ENCODE data around the gene NFYB.
A peak's percentile ranks its signal among the peaks of the same experiment; 100 is the strongest.
"Not testable (repeated sequence)": the region's sequence is repeated elsewhere in the genome, so short reads cannot be mapped to it uniquely, and the experiment has no call there.

The NFYB gene

DNA sequence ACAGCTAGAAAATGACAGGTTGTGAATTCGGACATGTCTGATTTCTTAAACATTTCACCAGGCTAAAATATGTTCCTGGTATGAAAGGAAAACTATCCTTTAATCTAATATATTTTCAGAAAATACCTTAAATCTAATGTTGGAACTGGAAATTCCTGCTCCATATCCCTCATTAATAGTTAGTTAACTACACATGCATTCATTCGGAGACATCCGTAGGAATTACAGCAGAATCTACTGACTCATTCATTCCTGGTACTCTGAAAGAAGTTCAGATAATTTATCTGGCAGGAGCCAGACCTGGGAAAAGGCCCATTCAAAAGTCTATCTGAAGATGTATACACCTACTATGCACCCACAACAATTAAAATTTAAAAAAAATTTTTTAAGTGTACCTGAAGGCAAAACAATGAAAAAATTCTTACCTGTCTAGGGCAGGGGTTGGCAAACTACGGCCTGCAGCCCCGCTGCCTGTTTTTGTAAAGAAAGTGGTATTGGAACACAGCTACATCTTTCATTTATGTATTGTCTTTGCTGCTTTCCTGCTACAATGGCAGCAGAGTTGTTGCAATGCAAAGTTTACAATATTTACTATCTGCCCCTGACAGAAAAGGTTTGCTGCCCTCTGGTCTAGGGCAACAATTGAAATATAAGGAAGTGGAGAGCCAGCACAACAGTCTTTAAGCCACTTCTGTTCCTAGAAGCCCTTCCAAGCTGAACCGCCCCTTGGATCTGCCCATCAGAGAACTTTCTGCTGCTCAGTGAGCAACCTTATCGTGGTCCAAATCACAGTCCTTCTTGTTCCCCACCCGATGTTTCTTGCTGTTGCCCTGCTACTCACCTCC is 17.9 kb upstream of the NFYB start:
- DNase-seq, result no peak

DNA sequence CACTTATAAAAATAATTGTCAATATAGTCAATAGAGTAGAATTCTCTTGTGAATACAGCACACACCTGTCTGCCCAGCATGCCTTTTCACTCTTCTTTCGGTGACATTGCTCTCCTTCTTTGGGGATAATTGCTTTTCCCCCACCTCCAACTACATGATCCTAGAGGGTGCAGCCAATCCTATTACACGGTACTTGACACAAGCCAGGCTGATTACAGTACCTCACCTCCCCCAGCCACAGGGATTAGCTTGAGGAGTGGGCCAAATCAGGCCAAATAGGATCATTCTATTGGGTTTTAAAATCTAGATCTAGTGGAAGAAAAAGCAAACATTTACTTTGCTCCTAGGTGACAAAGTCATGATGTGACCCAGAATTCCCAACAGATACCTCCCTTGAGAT is 16.8 kb upstream of the NFYB start:
- DNase-seq, result peak; percentile 52 to 58

DNA sequence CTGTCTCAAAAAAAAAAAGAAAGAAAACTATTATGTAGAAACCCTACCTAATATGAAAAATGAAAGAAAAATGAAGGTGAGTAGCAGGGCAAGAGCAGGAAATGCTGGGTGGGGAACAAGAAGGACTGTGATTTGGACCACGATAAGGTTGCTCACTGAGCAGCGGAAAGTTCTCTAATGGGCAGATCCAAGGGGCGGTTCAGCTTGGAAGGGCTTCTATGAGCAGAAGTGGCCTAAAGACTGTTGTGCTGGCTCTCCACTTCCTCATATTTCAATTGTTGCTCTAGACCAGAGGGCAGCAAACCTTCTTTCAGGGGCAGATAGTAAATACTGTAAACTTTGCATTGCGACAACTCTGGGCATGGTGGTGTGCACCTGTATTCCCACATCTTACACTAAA is 16.3 kb upstream of the NFYB start:
- peak; percentile 63 to 67 for DNase-seq

DNA sequence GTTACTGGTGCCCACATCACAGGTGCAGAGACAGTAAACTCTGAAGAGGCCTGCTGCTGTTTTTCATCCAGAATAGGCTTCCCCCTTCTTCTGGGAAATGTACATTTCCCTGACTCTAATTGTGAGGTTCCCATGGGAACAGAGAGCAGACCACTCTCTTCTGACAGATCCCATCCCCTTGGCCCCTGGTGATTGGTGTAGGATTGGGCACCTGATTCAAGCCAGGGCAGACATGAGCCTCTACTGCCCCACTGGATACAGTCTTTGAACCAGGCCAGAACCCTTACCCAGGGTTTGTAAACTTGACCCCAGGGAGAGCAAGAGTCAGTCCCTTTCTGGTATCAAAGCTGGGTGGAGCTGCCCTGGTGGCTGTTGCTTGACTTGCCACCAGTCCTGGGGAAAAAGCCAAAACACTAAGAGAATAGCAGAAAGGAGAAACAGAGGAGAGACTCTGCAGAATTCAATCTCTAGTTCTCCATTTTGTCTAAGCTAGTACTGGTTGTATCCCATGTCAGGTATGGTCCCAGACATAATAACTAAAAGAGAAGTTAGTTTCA is 14.8 kb upstream of the NFYB start:
- no peak for DNase-seq

DNA sequence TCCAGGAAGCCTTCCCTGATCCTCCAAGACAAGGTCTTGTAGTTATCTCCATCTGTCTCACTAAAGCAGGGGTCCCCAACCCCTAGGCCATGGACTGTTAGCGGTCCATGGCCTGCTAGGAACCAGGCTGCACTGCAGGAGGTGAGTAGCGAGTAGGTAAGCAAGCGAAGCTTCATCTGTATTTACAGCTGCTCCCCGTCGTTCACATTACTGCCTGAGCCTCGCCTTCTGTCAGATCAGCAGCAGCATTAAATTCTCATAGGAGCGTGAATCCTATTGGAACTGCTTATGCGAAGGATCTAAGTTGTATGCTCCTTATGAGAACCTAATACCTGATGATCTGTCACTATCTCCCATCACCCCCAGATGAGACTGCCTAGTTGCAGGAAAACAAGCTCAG is 12.4 kb upstream of the NFYB start:
- DNase-seq, result no peak

DNA sequence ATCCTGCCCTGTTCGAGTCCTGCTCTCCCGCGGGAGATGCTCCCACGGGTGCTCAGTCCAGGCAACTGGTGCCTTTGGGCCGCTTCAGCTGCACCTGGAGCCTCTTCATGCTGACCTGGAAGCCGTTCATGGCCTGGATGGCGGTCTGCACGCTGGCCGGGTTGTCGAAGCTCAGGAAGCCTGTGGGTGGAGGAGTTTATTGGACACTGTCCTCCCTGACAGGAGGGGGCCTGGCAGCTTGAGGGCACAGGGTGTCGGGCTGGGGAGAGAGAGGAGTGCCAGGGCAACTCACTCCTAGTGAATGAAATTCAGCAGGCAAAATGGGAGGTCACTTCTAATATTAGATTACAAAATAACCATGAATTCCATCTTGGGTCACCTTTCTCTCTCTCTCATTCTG is 9.3 kb upstream of the NFYB start:
- no peak for DNase-seq

DNA sequence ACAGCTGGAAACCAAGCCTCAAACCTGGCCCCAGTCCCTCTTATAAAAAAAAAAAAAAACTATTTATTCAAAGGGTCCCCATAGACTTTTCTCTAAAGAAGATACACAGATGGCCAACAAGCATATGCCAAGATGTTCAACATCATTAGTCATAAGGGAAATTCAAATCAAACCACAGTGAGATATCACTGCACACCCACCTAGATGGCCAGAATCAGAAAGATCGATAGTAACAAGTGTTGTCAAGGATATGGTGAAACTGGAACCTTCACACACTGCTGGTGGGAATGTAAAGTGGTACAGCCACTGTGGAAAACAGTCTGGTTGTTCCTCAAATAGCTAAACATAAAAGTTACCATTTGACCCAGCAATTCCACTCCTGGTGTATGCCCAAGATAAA is 5.9 kb upstream of the NFYB start:
- no peak for DNase-seq

DNA sequence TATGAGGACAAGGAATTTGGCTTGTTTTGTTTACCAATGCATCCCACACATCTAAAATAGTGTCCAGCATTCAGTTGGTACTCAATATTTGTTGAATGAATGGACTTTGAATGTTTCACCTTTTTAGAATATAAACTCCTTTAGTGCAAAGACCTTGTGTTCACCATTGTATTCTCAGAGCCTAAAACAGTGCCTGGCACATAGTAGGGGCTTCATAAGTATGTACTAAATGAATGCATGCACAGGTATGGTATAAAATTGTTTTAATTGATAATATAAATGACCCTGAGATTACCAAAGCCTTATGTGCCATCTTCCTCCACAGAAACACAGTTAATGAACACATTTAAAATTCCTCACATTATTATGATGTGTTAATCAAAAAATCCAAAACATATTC is 5.0 kb upstream of the NFYB start:
- no peak for DNase-seq

DNA sequence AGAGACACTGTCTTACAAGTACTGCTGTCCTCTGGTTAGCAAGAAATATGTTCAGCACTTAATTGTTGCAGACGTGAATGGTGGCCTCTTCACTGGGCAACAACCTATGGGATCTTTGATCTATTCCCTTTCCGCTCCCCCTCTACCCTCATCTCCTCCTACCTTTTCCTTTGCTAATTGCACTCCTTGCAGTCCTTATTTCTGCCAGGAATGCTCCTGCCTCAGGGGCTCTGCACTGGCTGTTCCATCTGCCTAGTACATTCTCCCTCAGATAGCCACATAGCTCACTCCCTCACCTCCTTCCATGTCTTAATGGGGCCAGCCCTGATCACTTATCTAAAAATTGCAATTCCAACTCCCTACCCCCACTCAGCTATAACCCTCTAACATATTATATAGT is 4.5 kb upstream of the NFYB start:
- no peak for DNase-seq

DNA sequence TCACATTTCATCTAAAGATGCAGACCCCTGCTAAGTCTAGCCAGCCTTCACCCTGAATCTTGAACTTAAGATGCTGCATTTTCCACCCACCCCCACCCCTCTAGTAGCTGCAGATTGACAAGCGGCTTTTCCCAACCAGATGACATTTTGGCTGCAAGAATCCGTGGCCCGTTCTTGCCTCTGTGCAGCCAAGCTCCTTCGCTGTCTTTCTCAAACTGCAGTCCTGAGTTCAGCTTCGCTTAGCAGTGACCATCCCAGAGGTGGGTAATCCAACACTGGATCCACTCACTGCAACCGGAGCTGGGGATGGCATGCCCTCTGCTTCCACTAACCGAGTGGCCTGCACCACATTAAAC is 765 bp upstream of the NFYB start:
- no peak for DNase-seq

DNA sequence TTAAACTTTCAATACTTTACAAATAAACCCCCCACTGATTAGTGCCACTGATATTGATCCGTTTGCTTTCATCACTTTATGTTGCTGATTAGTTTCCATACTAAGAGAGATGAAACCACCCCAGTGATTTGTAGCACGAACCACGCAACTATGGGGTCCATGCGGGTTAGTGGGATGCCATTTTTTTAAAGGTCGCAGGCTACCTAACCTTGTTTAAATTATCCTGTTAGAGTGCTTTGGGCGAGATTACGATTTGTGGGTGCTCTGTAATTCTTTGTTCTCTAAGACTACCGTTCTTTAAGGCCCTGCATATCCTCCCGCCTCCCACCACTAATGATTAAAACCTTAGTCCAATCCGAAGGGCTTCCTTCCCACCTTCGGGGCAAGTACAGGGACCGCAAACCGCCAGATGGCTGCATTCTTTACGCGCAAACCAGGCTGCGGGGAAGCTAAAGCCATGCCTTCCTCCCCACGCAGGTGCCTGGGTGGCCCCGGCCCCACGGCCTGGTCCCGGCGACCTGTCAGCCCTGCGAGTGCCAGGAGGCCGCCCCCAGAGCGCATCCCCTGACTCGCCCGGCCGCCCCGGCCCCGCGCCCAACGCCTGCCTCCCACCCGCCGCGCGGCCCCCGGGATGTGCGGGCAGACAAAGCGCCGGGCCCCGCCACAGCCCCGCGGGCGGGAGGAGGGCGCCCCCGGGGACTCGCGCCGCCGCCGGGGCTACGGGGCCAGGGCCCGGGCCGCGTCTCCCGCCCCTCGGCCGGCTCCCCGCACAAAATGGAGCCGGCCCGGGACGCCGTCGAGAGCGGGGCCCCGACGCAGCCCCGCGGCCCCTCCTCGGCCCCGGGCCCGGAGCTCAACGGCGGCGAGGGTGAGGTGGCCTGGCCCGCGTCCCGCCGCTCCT is 759 bp downstream of the NFYB start:
- no peak for DNase-seq

DNA sequence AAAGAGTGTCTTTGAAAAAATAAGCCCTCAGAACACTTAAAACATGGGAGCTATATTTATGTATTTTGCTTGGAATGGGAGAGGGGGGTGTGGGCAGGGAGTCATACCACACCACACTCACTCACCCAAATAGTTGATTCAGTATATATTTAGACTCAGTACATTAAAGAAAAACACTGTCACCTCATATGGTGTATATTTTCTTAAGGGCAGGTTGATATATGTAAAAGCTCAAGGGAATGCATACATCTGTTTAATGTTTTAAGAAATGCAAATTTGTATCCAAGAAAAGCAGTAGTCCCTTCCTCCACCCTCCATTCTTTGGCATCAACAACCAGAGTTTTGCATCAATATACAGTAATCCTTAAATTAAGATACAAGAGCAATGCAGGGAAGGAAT is 1.4 kb downstream of the NFYB start:
- peak in 1 of 2 experiments; percentile 25 for DNase-seq

DNA sequence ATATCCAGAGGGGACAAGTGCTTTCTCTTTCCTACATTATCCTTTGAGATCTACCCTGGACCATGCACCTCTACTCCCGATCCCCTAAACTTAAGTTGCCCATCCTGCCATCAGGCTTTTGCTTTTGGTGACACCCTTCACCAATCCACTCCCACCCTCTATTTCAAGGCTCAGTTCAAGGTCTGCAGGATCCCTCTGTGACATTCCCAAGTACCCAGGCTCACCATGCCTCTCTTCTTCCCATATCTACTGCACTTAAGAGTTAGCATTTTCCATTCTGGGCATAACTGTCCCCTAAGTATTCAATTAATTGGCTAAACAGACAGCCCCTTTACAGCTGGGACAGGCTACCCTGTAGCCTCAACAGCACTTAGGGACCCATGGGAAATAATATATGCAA is 3.1 kb downstream of the NFYB start:
- no peak for DNase-seq

DNA sequence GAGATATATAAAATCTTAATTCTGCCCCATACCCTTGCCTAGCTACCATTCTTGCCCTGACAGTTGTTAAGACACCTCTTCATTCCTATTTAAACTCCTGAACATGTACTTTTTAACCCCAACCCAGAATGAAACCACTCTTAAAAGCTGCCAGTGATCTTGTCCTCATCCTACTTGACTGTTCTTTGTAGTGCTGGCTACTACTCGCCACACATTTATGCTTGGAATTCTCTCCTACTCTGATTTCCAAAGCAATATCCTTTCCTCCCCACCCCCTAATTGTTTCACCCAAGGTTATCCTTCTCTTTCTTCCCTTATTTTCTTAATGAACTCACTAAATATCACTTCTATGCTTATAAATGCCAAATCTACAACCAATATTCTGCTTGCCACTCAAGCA is 4.1 kb downstream of the NFYB start:
- DNase-seq, result no peak

DNA sequence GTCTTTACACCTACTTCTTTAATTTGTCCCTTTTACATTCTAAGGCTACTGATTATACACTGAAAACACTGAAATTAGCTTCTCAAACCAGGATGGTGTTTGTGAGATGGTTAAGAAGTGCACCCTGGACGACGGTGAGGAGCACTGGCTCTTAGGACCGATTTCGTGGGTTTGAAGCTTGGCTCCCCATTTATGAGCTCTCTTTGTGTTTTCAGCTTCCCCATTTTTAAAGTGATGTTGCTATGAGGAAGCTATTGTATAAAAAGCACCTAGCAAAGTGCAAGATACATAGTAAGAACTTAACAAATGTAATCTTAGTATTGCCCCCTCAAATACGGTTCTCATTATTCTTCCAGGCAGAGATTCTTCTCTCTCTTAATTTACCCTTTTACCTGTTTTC is 4.7 kb downstream of the NFYB start:
- DNase-seq, result no peak

DNA sequence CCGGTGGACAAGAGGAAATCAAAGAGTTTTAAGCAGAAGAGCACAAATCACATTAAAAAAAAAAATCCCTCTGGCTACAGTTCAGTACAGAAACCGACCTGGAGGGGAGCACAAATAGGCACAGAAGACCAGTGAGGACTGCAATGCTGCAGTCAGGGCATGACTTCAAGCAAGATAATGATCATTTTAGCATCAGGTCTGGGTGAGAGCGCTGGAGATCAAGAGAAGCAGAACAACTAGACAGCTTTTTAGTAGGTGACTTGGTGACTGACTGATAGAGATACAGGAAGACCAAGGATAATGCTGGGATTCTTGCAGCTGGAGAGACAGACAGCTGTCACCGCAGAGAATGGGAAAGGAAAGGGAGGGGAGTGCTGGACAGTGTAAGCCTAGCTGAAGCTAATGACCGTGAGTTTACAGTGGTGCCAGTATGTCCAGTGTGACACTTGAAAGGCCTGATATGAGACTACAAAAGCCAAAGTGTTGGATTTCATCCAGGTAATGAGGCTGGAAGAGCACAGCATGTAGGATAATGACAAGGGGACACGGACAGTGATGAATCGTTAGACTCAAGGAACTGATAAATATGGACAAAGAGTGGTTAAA is 5.6 kb downstream of the NFYB start:
- peak in 1 of 2 experiments; percentile 3 for DNase-seq

DNA sequence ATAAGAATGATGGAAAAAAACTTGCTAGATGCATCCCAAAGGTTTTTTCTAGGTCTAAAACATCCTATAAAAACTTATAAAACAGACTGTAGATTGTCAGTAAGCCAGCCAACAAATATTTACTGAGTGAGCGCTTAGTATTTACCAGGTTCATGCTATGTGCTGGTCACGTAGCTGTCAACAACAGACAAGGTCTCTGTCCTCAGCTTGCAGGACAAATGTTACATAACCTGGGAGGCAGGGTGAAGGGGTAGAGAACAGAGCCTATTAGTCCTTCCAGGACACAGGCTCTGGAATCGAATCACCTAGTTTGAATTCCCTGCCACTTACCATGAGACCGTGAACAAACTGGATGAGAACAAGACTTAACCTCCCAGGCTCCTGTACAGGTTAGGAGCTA is 6.4 kb downstream of the NFYB start:
- DNase-seq, result no peak

DNA sequence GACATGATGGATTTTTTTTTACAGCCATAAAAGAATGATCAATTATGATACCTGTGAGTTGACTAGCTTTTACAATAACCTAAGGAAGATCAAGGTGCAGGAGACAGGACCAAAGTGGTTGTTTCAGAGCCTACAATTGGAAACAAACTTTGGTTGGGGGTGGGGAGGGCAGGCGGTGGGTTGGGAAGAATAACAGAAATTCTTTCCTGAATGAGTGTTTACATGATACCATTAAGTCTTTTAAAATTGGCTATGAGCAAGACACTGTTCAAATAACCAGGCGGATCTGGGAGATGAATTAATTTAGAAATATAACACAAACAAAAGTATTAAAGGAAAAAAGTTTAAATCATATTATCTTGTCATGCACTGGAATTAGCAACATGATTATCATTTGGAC is 7.2 kb downstream of the NFYB start:
- no peak for DNase-seq

DNA sequence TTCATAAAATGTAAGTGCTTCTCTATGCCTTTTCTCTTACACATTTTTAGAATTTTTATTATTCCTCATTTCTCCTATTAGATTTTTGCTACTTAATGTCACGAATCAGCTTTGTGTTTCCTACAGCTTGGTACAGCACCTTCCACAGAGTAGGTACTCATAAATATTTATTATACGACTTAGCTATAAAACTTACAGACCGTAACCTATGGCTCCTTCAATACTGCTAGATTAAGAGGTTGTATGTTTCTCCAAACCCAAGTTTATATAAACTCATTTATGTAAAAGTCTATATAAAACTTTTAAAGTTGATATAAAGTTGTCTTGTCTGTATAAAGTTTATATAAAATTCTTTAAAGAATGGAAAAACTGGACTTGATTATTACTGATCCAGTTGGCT is 11.5 kb downstream of the NFYB start:
- DNase-seq, result no peak

DNA sequence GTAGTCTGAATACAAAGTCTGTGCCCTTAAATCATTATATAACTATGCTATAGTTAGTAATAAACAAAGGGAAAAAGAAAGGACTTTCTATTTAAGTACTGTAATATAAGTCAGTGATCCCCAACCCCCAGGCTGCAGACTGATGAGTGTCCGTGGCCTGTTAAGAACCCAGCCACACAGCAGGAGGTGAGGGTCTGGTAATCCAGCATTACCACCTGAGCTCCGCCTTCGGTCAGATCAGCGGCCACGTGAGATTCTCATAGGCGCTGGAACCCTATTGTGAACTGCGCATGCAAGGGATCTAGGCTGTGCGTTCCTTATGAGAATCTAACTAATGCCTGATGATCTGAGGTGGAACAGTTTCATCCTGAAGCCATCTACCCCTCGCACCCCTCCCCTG is 15.7 kb downstream of the NFYB start:
- no peak for DNase-seq

DNA sequence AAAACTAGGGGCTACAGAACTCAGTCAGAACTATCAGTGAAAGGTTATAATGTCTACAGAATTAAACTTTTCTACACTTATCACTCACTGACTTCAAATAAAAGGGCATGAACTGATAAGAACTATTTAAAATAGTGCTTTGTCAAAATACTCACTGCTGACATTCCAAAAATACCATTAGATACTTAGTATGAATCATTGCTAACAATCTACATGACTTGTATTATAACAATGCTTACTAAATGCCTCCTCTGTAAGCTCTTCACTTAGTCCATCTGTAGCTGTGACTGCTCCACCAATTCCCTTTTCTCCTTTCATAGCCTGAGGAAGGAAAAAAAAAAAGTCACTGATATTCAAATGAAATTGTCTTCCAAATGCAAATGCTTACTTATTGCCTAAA is 17.0 kb downstream of the NFYB start:
- no peak for DNase-seq

DNA sequence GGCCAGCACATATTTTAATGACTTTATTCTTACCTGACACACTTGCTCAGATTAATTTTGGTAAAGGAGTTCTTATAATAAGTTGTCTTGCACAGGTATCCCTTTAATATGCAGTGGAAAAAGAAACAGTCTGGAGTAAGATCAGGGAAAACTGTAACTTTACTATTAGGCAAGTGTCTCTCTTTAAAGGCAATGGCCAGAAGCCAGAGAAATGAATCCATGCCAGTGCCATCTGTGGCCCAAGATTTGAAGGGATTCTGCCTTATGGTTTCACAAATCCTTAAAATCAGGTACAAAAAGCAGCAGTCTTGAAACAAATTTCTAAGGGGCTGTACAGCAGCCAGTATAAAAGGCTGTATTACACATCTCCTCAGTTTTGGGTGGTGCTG is 22.4 kb downstream of the NFYB start:
- DNase-seq, result no peak

DNA sequence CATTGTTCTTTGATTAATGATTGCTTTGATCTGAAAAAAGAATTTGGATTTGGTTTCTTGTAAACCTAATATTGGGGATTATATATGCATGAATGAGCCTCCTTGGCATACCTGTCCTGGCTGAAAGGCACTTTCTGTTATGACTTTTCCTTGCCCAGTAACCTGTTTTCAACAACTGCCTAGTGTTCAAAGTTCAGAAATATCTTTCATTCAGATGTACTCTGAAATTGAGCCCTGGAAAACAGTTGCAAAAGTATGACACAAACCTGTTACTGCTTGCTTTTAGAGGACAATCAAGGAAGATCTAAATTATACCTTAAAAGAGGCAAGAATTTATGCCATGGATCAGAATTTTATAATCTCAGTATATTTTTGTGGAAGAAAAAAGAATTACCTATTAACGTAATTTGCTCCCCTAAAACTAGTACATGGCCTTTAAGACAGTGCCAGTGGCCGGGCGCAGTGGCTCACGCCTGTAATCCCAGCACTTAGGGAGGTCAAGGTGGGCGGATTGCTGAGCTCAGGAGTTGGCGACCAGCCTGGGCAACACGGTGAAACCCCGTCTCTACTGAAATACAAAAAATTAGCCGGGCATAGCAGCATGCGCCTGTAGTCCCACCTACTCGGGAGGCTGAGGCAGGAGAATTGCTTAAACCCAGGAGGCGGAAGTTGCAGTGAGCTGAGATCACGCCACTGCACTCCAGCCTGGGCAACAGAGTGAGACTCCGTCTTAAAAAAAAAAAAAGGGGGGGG is 23.0 kb downstream of the NFYB start:
- not testable (repeated sequence) for DNase-seq

Data from NCI-H187 (cell line).